ENCODE results near the gene SLC25A6. TPM values are rescaled to one million over a fixed set of nuclear protein-coding genes. Genes with fewer than 3 reads are reported as not detected.

The SLC25A6 gene
- total RNA-seq, 2 donors from 2014 or later: 252 to 358 TPM

DNA sequence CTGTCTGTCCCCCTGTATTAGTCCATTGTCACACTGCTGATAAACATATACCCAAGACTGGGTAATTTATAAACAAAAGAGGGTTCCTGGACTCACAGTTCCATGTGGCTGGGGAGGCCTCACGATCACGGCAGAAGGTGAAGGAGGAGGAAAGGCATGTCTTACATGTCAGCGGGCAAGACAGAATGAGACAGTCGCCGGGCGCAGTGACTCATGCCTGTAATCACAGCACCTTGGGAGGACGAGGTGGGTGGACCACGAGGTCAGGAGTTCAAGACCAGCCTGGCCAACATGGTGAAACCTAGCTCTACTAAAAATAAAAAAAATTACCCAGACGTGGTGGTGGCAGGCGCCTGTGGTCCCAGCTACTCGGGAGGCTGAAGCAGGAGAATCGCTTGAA, 30.6 kb downstream of the SLC25A6 start:
- intact Hi-C loops (cut with DNase I): no loop called here
- TF ChIP-seq, protein P1, sequence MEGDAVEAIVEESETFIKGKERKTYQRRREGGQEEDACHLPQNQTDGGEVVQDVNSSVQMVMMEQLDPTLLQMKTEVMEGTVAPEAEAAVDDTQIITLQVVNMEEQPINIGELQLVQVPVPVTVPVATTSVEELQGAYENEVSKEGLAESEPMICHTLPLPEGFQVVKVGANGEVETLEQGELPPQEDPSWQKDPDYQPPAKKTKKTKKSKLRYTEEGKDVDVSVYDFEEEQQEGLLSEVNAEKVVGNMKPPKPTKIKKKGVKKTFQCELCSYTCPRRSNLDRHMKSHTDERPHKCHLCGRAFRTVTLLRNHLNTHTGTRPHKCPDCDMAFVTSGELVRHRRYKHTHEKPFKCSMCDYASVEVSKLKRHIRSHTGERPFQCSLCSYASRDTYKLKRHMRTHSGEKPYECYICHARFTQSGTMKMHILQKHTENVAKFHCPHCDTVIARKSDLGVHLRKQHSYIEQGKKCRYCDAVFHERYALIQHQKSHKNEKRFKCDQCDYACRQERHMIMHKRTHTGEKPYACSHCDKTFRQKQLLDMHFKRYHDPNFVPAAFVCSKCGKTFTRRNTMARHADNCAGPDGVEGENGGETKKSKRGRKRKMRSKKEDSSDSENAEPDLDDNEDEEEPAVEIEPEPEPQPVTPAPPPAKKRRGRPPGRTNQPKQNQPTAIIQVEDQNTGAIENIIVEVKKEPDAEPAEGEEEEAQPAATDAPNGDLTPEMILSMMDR (IDR thresholded peaks at IDR 0.05): no peak
- TF ChIP-seq POLR2A (IDR thresholded peaks at IDR 0.05) (no peak), POLR2AphosphoS5 (IDR thresholded peaks at IDR 0.05) (no peak)
- Histone ChIP-seq H3K27ac (no peak overlapping the region), H3K4me3 (no peak overlapping the region), H3K9me3 (no peaks in the 10 kb centered on the region), H3K36me3 (peaks cover 0 to 5% of the 10 kb centered on the region in 2 donors), H3K4me1 (replicated peaks) (no peaks in the 10 kb centered on the region), H3K27me3 (replicated peaks; ENCODE audit: insufficient read depth) (no peaks in the 10 kb centered on the region)
- WGBS: 81% methylated on average over 12 of the region's 12 CpGs
- DNase-seq (ENCODE audit: low spot score): no peak

DNA sequence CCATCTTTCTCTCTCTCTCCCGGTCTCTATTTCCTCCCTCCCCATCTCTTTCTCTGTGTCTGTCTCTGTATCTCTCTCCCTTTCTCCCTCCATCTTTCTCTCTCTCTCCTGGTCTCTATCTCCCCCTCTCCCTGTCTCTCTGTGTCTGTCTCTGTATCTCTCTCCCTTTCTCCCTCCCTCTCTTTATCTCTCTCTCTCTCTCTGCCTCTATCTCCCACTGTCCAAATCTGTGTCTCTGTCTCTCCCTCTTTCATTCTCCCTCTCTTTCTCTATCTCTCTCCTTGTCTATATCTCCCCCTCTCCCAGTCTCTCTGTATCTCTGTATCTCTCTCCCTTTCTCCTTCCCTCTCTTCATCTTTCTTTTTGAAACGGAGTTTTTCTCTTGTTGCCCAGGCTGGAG, 31.7 kb downstream of the SLC25A6 start:
- H3K4me3 ChIP-seq: no peak overlapping the region
- intact Hi-C loops (cut with DNase I): no loop called here
- TF ChIP-seq POLR2A (IDR thresholded peaks at IDR 0.05) (no peak), POLR2AphosphoS5 (IDR thresholded peaks at IDR 0.05) (no peak)
- TF ChIP-seq, protein P1 (IDR thresholded peaks at IDR 0.05): no peak
- no peaks in the 10 kb centered on the region for H3K9me3 ChIP-seq
- no peak for DNase-seq (ENCODE audit: low spot score)
- H3K27ac ChIP-seq: no peak overlapping the region
- no peaks in the 10 kb centered on the region for H3K4me1 ChIP-seq (replicated peaks)
- WGBS: 76% methylated on average over 2 of the region's 2 CpGs
- H3K36me3 ChIP-seq: peaks cover 0 to 5% of the 10 kb centered on the region in 2 donors
- no peaks in the 10 kb centered on the region for H3K27me3 ChIP-seq (replicated peaks; ENCODE audit: insufficient read depth)

DNA sequence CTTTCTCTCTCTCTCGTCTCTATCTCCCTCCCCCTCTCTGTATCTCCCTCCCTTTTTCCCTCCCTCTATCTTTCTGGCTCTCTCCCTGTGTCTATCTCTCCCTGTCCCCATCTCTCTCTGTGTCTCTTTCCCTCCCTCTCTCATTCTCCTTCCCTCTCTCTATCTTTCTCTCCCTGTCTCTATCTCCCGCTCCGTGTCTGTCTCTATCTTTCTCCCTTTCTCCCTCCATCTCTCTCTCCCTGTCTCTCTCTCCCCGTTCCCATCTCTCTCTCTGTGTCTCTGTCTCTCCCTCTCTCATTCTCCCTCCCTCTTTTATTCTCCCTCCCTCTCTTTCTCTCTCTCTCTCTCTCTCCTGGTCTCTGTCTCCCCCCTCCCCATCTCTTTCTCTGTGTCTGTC, 32.4 kb downstream of the SLC25A6 start:
- 83% methylated on average over 4 of the region's 4 CpGs for WGBS
- intact Hi-C loops (cut with DNase I): no loop called here
- TF ChIP-seq POLR2A (IDR thresholded peaks at IDR 0.05) (no peak), POLR2AphosphoS5 (IDR thresholded peaks at IDR 0.05) (no peak)
- TF ChIP-seq, protein P1 (IDR thresholded peaks at IDR 0.05): no peak

DNA sequence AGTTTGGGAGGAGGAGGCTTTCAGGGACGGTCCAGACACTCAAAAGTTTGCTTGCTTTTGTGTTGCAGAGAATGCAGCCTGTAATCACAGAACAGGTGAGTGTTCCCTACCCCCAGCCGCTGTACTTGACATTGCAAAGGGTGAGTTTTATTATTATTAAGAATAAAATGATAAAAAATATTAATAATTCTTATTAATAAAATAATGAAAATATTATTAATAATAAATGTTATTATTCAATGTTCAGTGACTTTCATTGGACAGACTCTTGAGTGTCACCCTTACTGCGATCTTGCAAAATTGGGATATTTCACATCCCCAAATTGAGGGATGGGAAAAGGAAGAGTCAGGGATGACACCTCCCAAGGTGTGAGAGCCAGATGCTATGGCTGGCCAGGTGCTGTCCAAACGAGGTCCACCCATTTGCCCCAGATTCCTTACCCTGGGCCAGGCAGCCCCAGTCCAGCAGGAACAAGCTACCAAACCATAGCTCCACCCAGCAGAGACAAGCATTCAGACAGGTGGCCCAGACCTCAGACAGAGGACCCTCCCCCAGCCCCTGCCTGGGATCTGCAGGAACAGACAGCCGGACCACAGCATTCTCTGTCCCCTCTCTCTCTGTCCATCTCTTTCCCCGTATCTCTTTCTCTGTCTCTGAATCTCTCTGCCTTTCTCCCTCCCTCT, 33.0 kb downstream of the SLC25A6 start:
- WGBS: 84% methylated on average over 6 of the region's 6 CpGs
- H3K36me3 ChIP-seq: peaks cover 0 to 5% of the 10 kb centered on the region in 2 donors
- DNase-seq (ENCODE audit: low spot score): no peak
- no peaks in the 10 kb centered on the region for H3K27me3 ChIP-seq (replicated peaks; ENCODE audit: insufficient read depth)
- H3K4me3 ChIP-seq: no peak overlapping the region
- intact Hi-C loops (cut with DNase I): no loop called here
- no peak overlapping the region for H3K27ac ChIP-seq
- H3K9me3 ChIP-seq: no peaks in the 10 kb centered on the region
- H3K4me1 ChIP-seq (replicated peaks): no peaks in the 10 kb centered on the region
- TF ChIP-seq POLR2A (IDR thresholded peaks at IDR 0.05) (no peak), POLR2AphosphoS5 (IDR thresholded peaks at IDR 0.05) (no peak)
- TF ChIP-seq, protein P1 (IDR thresholded peaks at IDR 0.05): no peak

More for the DNA sequence above, 32.4 kb downstream of the SLC25A6 start:
- Histone ChIP-seq H3K4me3 (no peak overlapping the region), H3K4me1 (replicated peaks) (no peaks in the 10 kb centered on the region), H3K36me3 (peaks cover 0 to 5% of the 10 kb centered on the region in 2 donors), H3K27me3 (replicated peaks; ENCODE audit: insufficient read depth) (no peaks in the 10 kb centered on the region), H3K27ac (no peak overlapping the region), H3K9me3 (no peaks in the 10 kb centered on the region)
- no peak for DNase-seq (ENCODE audit: low spot score)

DNA sequence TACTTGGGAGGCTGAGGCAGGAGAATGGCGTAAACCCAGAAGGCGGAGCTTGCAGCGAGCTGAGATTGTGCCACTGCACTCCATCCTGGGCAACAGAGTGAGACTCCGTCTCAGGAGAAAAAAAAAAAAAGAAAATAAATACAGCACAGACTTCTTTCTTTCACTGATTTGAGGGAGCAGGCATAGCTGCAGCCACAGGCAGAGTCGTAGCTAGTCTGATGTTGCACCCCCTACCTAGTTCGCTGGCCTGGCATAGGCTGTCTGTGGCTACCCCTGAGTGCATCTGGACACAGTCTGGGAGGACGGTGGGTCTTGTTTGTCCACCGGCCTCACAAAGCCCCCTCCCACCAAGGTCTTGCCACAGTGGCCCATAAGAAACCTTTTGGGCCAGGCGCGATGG, 33.9 kb downstream of the SLC25A6 start:
- TF ChIP-seq, protein P1 (IDR thresholded peaks at IDR 0.05): no peak
- no peak for TF ChIP-seq POLR2A (IDR thresholded peaks at IDR 0.05)
- no peak for TF ChIP-seq POLR2AphosphoS5 (IDR thresholded peaks at IDR 0.05)
- no peaks in the 10 kb centered on the region for H3K27me3 ChIP-seq (replicated peaks; ENCODE audit: insufficient read depth)
- H3K4me1 ChIP-seq (replicated peaks): no peaks in the 10 kb centered on the region
- DNase-seq (ENCODE audit: low spot score): no peak
- no peaks in the 10 kb centered on the region for H3K9me3 ChIP-seq
- H3K36me3 ChIP-seq: peaks cover 0 to 5% of the 10 kb centered on the region in 2 donors
- intact Hi-C loops (cut with DNase I): no loop called here
- WGBS: 94% methylated on average over 10 of the region's 10 CpGs
- H3K27ac ChIP-seq: no peak overlapping the region
- H3K4me3 ChIP-seq: no peak overlapping the region

All from prostate gland (tissue), 2 donors.